GM12891 (cell line): ENCODE data around the gene TNFRSF6B.
"Not testable (repeated sequence)": the region's sequence is repeated elsewhere in the genome, so short reads cannot be mapped to it uniquely, and the experiment has no call there.

Experiments used
- DNase-seq: peaks from one replicate; pipeline ENCODE4 v3.0.0; 2011; ENCODE audit warnings: low spot score; ENCODE audit not compliant: insufficient read length
- FAIRE-seq: peaks from 2 replicates; lab custom pipeline; 2011; peaks lifted over from hg19 to GRCh38; lab: Jason Lieb, UNC
- PAX5 ChIP-seq: IDR thresholded peaks from 2 replicates; pipeline ENCODE4 v1.6.1; 2011; ENCODE audit warnings: low read length, moderate library complexity, mild to moderate bottlenecking; ENCODE audit not compliant: insufficient read depth, severe bottlenecking
- POLR2A ChIP-seq: IDR thresholded peaks from 2 replicates; pipeline ENCODE4 v1.6.1; 2011; ENCODE audit warnings: low read depth, low read length, control low read depth
- POLR2AphosphoS5 ChIP-seq: IDR thresholded peaks from 2 replicates; pipeline ENCODE4 v1.6.1; 2011; ENCODE audit warnings: low read depth, low read length, control low read depth
- POU2F2 ChIP-seq: IDR thresholded peaks from 2 replicates; pipeline ENCODE4 v1.6.1; 2011; ENCODE audit warnings: low read depth, mild to moderate bottlenecking, control low read depth, low read length, moderate library complexity
- SPI1 ChIP-seq: IDR thresholded peaks from 2 replicates; pipeline ENCODE4 v1.6.1; 2011; ENCODE audit warnings: low read depth, low read length, control low read depth
- TAF1 ChIP-seq: IDR thresholded peaks from 2 replicates; pipeline ENCODE4 v1.6.1; 2011; ENCODE audit warnings: low read depth, low read length, control low read depth

Gene TNFRSF6B

GRCh38 chr20:63706852-63707557 is 10.6 kb downstream of the TNFRSF6B start:
- DNase-seq (peak; percentile 68), FAIRE-seq (peak; percentile 81)
- TF ChIP-seq SPI1, result no peak
- no peak for TF ChIP-seq PAX5
- no peak for TF ChIP-seq POLR2A
- TF ChIP-seq POU2F2, result no peak
- no peak for TF ChIP-seq TAF1
- TF ChIP-seq POLR2AphosphoS5, result no peak

GRCh38 chr20:63707558-63708300 is 11.3 kb downstream of the TNFRSF6B start, which contains the start of the genes ARFRP1 and ZGPAT:
ARFRP1 (minus strand) TSS chr20:63707976; CDS start chr20:63707091, 885 bp downstream.
ZGPAT (plus strand) TSS chr20:63708039; CDS start chr20:63708581, 542 bp downstream.
- TF ChIP-seq POU2F2, result no peak
- TF ChIP-seq PAX5, result peak; percentile 27
- TF ChIP-seq TAF1, result 0 out of 2 replicates have a peak, but pooled peaks have one; percentile 17
- no peak for TF ChIP-seq POLR2A
- TF ChIP-seq SPI1, result peak; percentile 79
- peak; percentile 40; the same call in 1 of the 2 replicates for TF ChIP-seq POLR2AphosphoS5
- peak; percentile 95 for FAIRE-seq
- peak; percentile 91 for DNase-seq

- no peak for TF ChIP-seq PAX5
- no peak for TF ChIP-seq POLR2AphosphoS5
- TF ChIP-seq POLR2A, result no peak
- no peak for TF ChIP-seq TAF1
- no peak for TF ChIP-seq POU2F2
- no peak for TF ChIP-seq SPI1
- FAIRE-seq, result peak; percentile 28
- no peak for DNase-seq
Measured at GRCh38 chr20:63708301-63709148, 12.1 kb downstream of the TNFRSF6B start.

GRCh38 chr20:63709149-63709527 is 12.7 kb downstream of the TNFRSF6B start:
- FAIRE-seq (no peak), DNase-seq (no peak)
- TF ChIP-seq POU2F2, result no peak
- TF ChIP-seq TAF1, result no peak
- no peak for TF ChIP-seq SPI1
- TF ChIP-seq POLR2AphosphoS5, result no peak
- TF ChIP-seq POLR2A, result no peak
- no peak for TF ChIP-seq PAX5

GRCh38 chr20:63711085-63711645 is 14.7 kb downstream of the TNFRSF6B start:
- FAIRE-seq (no peak), DNase-seq (no peak)
- no peak for TF ChIP-seq POU2F2
- no peak for TF ChIP-seq PAX5
- no peak for TF ChIP-seq SPI1
- TF ChIP-seq POLR2A, result no peak
- no peak for TF ChIP-seq TAF1
- TF ChIP-seq POLR2AphosphoS5, result no peak

- no peak for FAIRE-seq
- no peak for DNase-seq
Measured at GRCh38 chr20:63712191-63712590, 15.7 kb downstream of the TNFRSF6B start.

GRCh38 chr20:63714858-63715257 is 18.4 kb downstream of the TNFRSF6B start:
- no peak for TF ChIP-seq TAF1
- TF ChIP-seq PAX5, result no peak
- no peak for TF ChIP-seq SPI1
- TF ChIP-seq POLR2A, result no peak
- FAIRE-seq (no peak), DNase-seq (no peak)

More at GRCh38 chr20:63712191-63712590, 15.7 kb downstream of the TNFRSF6B start:
- TF ChIP-seq PAX5 (no peak), TAF1 (no peak), POU2F2 (no peak), SPI1 (no peak), POLR2AphosphoS5 (no peak), POLR2A (no peak)

- DNase-seq (no peak), FAIRE-seq (no peak)
- TF ChIP-seq SPI1 (no peak), POU2F2 (no peak), POLR2AphosphoS5 (no peak), PAX5 (no peak), POLR2A (no peak), TAF1 (no peak)
Measured at GRCh38 chr20:63718996-63719395, 22.5 kb downstream of the TNFRSF6B start.

- DNase-seq, FAIRE-seq: not testable (repeated sequence)
Measured at GRCh38 chr20:63722967-63723622, 26.6 kb downstream of the TNFRSF6B start.

GRCh38 chr20:63730189-63730733 is 33.8 kb downstream of the TNFRSF6B start:
- DNase-seq, FAIRE-seq: not testable (repeated sequence)
